Naive thymus-derived CD4-positive, alpha-beta T cell (primary cell): Measurements from ENCODE around the gene SLC25A12. TPM values are rescaled to one million over a fixed set of nuclear protein-coding genes. Genes with fewer than 3 reads are reported as not detected.

ENCODE experiments used
- ATAC-seq: fragments of 150-1000 bp; cut with Tn5 transposase; 2 replicates; pipeline ENCODE4 v1.10.0; 2021; ENCODE audit warnings: mild to moderate bottlenecking, moderate library complexity
- CTCF ChIA-PET: fragments of 350-600 bp; sonication (Branson Sonifier 250); formaldehyde crosslinking; loops from one replicate; lab custom pipeline; 2021; ENCODE audit warnings: antibody characterized with exemption; lab: Charles Lee
- POLR2A ChIA-PET: fragments of 350-600 bp; sonication (Branson Sonifier 250); formaldehyde crosslinking; loops from one replicate; lab custom pipeline; 2021; ENCODE audit warnings: antibody characterized with exemption, inconsistent platforms; lab: Charles Lee
- DNase-seq, 9 donors: peaks; one replicate each; pipeline versions ENCODE4 v3.0.0 to v3.0.0-alpha.2; 2020 to 2022; ENCODE audit warnings: mixed read lengths in 1 of 9
- H3K27ac ChIP-seq: one replicate; pipeline ENCODE4 v1.7.0; 2013; ENCODE audit warnings: mild to moderate bottlenecking, low read depth, low read length, moderate library complexity
- H3K27me3 ChIP-seq, 2 donors: one replicate each; pipeline ENCODE4 v1.7.0; 2013; ENCODE audit warnings: low read length in 2 of 2, mild to moderate bottlenecking in 2 of 2, moderate library complexity in 2 of 2; ENCODE audit not compliant: control insufficient read depth in 2 of 2, insufficient read depth in 2 of 2
- H3K36me3 ChIP-seq, 3 experiments: 1 replicate in 2 of 3; 2 replicates in 1 of 3; pipeline ENCODE4 v1.7.0; 2013; ENCODE audit warnings: low read length in 3 of 3, mild to moderate bottlenecking in 3 of 3, moderate library complexity in 1 of 3; ENCODE audit not compliant: insufficient read depth in 3 of 3, control insufficient read depth in 2 of 3
- H3K4me1 ChIP-seq, 2 donors: one replicate each; pipeline ENCODE4 v1.7.0; 2013; ENCODE audit warnings: low read length in 2 of 2, mild to moderate bottlenecking in 2 of 2, moderate library complexity in 1 of 2; ENCODE audit not compliant: control insufficient read depth in 2 of 2, insufficient read depth in 2 of 2
- H3K4me3 ChIP-seq: 2 replicates; pipeline ENCODE4 v1.7.0; 2013; ENCODE audit warnings: mild to moderate bottlenecking, low read length
- H3K9me3 ChIP-seq, 3 experiments: 1 replicate in 2 of 3; 2 replicates in 1 of 3; pipeline ENCODE4 v1.7.0; 2013; ENCODE audit warnings: low read length in 3 of 3; ENCODE audit not compliant: control insufficient read depth in 2 of 3
- H3K27ac Mint-ChIP-seq, 9 donors: one replicate each; pipeline ENCODE4 v1.8.0; 2020 to 2022; ENCODE audit warnings: mixed read lengths in 9 of 9, mild to moderate bottlenecking in 8 of 9, moderate library complexity in 5 of 9, inconsistent platforms in 2 of 9
- H3K27me3 Mint-ChIP-seq, 5 donors: one replicate each; pipeline ENCODE4 v1.8.0; 2021 to 2022; ENCODE audit warnings: mixed read lengths in 5 of 5, mild to moderate bottlenecking in 1 of 5
- H3K36me3 Mint-ChIP-seq, 5 donors: one replicate each; pipeline ENCODE4 v1.8.0; 2020 to 2022; ENCODE audit warnings: mixed read lengths in 5 of 5, mild to moderate bottlenecking in 3 of 5, inconsistent platforms in 1 of 5
- H3K4me1 Mint-ChIP-seq, 7 donors: one replicate each; pipeline ENCODE4 v1.8.0; 2020 to 2022; ENCODE audit warnings: mixed read lengths in 7 of 7, mild to moderate bottlenecking in 3 of 7, inconsistent platforms in 1 of 7
- H3K4me3 Mint-ChIP-seq, 10 donors: one replicate each; pipeline ENCODE4 v1.8.0; 2020 to 2022; ENCODE audit warnings: mild to moderate bottlenecking in 10 of 10, mixed read lengths in 10 of 10, moderate library complexity in 6 of 10, inconsistent platforms in 2 of 10
- H3K9me3 Mint-ChIP-seq, 11 donors: one replicate each; pipeline ENCODE4 v1.8.0; 2020 to 2022; ENCODE audit warnings: mixed read lengths in 11 of 11, mild to moderate bottlenecking in 4 of 11, inconsistent platforms in 1 of 11, moderate library complexity in 1 of 11
- intact Hi-C, 2 donors: fragments of 100-400 bp; cut with micrococcal nuclease; formaldehyde crosslinking; loops; one replicate each; pipeline ENCODE4 v1.15.1; 2023
- polyA plus RNA-seq, 2 donors: library from polyadenylated mRNA; unstranded; fragments of 300-500 nt; fragmentation: Illumina TruSeq; gene quantifications; one replicate each; pipeline ENCODE4 v1.2.3, GENCODE V29; 2021
- total RNA-seq, 6 experiments: library from RNA in 5 of 6; stranded (reverse) in 5 of 6; gene quantifications; 1 replicate in 5 of 6; 2 replicates in 1 of 6; pipeline ENCODE4 v1.2.3 and lab custom pipeline; 2021 to 2026

The SLC25A12 gene
- total and polyA plus RNA-seq, 7 experiments from 2014 or later, result 11.9 to 33.6 (median 14.0) TPM

GRCh38 chr2:171864357-171864985 lies 29.6 kb downstream of the SLC25A12 start:
- intact Hi-C loops, result no loop called here
- Mint-ChIP-seq H3K27ac (peak overlapping the region in 2 of 9 donors; percentile 0 to 38), H3K4me3 (peak overlapping the region in 1 of 10 donors; percentile 1), H3K4me1 (peaks cover 7 to 15% (median 10%) of the 10 kb centered on the region in 7 donors), H3K27me3 (no peaks in the 10 kb centered on the region), H3K36me3 (peaks cover 5 to 31% (median 16%) of the 10 kb centered on the region in 5 donors), H3K9me3 (peaks cover 0 to 2% (median 0%) of the 10 kb centered on the region in 11 donors)
- peak in 2 of 9 donors; percentile 5 to 17 for DNase-seq
- H3K4me3 ChIP-seq, result no peak overlapping the region
- ATAC-seq, result no peak
- no peak overlapping the region for H3K27ac ChIP-seq
- H3K9me3 ChIP-seq, result no peaks in the 10 kb centered on the region
- CTCF ChIA-PET, result no interaction called here
- H3K27me3 ChIP-seq, result no peaks in the 10 kb centered on the region
- peaks cover 0 to 6% of the 10 kb centered on the region in 2 donors for H3K4me1 ChIP-seq
- H3K36me3 ChIP-seq, result peaks cover 0 to 3% (median 0%) of the 10 kb centered on the region in 3 experiments
- POLR2A ChIA-PET, result no interaction called here

DNA sequence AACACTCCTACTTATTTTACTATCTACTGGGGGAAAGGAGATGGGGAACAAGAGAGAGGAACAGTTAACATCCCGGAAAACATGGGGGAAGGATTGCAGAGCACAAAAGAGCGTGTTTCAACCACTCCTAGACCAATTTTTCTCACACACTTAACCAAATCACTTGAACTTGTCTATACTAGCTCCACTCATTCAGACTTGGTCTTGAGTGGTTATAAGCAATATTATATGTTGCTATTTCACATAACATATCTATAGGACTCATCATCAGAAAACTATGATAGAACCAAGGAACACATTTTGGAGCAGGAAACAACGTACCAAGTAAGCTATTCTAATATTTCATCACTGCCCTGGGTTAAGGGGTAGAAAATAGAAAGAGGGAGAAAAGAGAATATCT lies 31.5 kb downstream of the SLC25A12 start:
- POLR2A ChIA-PET, result no interaction called here
- Mint-ChIP-seq H3K27me3 (no peaks in the 10 kb centered on the region), H3K9me3 (no peaks in the 10 kb centered on the region), H3K36me3 (peaks cover 8 to 22% (median 14%) of the 10 kb centered on the region in 5 donors), H3K4me1 (peaks cover 5 to 15% (median 11%) of the 10 kb centered on the region in 7 donors), H3K4me3 (no peak overlapping the region), H3K27ac (no peak overlapping the region)
- no peaks in the 10 kb centered on the region for H3K36me3 ChIP-seq
- intact Hi-C loops, result no loop called here
- no peak overlapping the region for H3K27ac ChIP-seq
- H3K4me3 ChIP-seq, result no peak overlapping the region
- CTCF ChIA-PET, result no interaction called here
- no peaks in the 10 kb centered on the region for H3K9me3 ChIP-seq
- no peak for ATAC-seq
- peaks cover 0 to 6% of the 10 kb centered on the region in 2 donors for H3K4me1 ChIP-seq
- no peaks in the 10 kb centered on the region for H3K27me3 ChIP-seq
- no peak for DNase-seq

DNA sequence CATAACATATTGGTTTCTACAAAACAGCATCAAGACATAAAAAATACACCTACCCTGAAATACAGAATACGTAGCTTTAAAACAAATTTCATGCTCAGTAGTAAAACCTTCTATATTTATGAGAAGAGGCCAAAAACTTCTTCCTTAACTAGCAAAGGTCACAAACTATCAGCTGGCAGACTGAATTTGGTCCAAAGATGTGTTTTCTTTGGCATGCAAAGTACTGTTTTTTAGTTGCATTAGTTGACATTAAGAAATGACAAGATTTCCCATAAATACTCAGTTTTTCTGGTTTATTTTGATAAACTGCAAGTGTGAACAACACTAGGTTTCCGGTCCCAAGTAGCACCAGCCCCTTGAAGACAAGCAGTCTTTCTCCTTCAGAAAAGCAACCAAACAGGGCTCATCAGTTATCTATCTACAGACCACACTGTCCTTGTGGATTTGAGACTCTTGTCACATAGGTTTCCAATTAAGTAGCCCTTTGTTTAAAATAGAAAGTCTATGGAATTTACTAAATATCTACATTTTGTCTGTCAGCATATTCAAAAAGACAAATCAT lies 35.6 kb downstream of the SLC25A12 start:
- H3K27ac Mint-ChIP-seq, result no peak overlapping the region
- ChIA-PET CTCF (no interaction called here), POLR2A (no interaction called here)
- H3K4me3 ChIP-seq, result no peak overlapping the region
- no peaks in the 10 kb centered on the region for H3K9me3 ChIP-seq
- H3K4me3 Mint-ChIP-seq, result no peak overlapping the region
- intact Hi-C loops, result no loop called here
- no peak overlapping the region for H3K27ac ChIP-seq
- H3K4me1 ChIP-seq, result no peaks in the 10 kb centered on the region
- peaks cover 8 to 42% (median 24%) of the 10 kb centered on the region in 5 donors for H3K36me3 Mint-ChIP-seq
- no peaks in the 10 kb centered on the region for H3K27me3 Mint-ChIP-seq
- peaks cover 0 to 9% (median 2%) of the 10 kb centered on the region in 7 donors for H3K4me1 Mint-ChIP-seq
- no peaks in the 10 kb centered on the region for H3K9me3 Mint-ChIP-seq
- ATAC-seq (no peak), DNase-seq (no peak)
- peaks cover 0 to 3% (median 0%) of the 10 kb centered on the region in 3 experiments for H3K36me3 ChIP-seq
- no peaks in the 10 kb centered on the region for H3K27me3 ChIP-seq

DNA sequence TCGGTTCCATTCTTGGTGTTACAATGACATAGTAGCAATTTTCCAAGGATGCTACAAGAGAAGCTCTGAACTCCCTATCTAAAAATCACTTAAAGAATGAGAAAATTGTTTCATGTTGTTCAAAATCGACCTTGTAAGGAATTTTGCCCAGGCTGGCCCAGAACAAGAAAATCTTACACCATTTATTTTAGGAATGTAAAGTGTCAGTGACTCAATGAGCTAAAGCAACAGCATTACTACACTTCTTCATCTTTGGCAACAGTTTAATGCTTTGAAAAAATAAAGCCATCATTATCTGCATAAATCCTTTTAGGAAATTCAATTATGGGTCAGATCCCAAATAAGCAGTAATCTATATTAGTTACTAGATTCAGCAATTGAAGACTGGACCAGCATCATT lies 38.6 kb downstream of the SLC25A12 start:
- Mint-ChIP-seq H3K27me3 (no peaks in the 10 kb centered on the region), H3K36me3 (peaks cover 9 to 49% (median 32%) of the 10 kb centered on the region in 5 donors), H3K4me3 (no peak overlapping the region), H3K27ac (no peak overlapping the region), H3K4me1 (peaks cover 0 to 5% (median 0%) of the 10 kb centered on the region in 7 donors), H3K9me3 (no peaks in the 10 kb centered on the region)
- Histone ChIP-seq H3K36me3 (peaks cover 0 to 3% (median 0%) of the 10 kb centered on the region in 3 experiments), H3K9me3 (no peaks in the 10 kb centered on the region), H3K27ac (no peak overlapping the region), H3K4me1 (no peaks in the 10 kb centered on the region), H3K4me3 (no peak overlapping the region), H3K27me3 (no peaks in the 10 kb centered on the region)
- ChIA-PET CTCF (no interaction called here), POLR2A (no interaction called here)
- no peak for DNase-seq
- no peak for ATAC-seq
- intact Hi-C loops, result no loop called here

DNA sequence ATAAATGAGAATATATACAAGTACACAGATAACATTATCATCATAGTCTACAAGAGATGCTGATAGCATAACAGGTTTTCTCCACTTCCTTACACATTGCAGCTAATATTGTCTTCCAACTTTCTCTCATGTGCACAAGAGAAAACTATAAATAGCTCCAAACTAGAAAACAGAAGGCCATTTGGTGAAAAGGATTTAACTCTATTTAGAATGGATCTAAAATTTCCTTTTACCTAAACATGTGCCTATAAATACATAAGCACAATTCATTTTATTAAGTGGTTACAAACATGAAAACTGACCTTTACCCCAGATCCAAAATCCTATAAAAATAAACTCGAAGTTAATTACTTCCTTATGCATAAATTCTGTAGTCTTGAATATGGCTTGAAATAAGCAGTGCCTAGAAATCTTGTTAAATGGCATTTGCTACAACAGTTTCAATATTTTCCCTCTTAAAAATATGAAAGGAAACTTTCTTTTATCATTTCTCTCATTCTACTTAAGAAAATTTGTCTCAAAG lies 41.6 kb downstream of the SLC25A12 start:
- no peak for ATAC-seq
- Mint-ChIP-seq H3K27ac (no peak overlapping the region), H3K4me1 (peaks cover 0 to 5% (median 0%) of the 10 kb centered on the region in 7 donors), H3K36me3 (peaks cover 4 to 50% (median 35%) of the 10 kb centered on the region in 5 donors), H3K9me3 (no peaks in the 10 kb centered on the region), H3K4me3 (no peak overlapping the region), H3K27me3 (no peaks in the 10 kb centered on the region)
- POLR2A ChIA-PET, result no interaction called here
- CTCF ChIA-PET, result no interaction called here
- DNase-seq, result no peak
- Histone ChIP-seq H3K27me3 (no peaks in the 10 kb centered on the region), H3K27ac (no peak overlapping the region), H3K9me3 (no peaks in the 10 kb centered on the region), H3K4me1 (no peaks in the 10 kb centered on the region), H3K4me3 (no peak overlapping the region), H3K36me3 (peaks cover 0 to 3% (median 0%) of the 10 kb centered on the region in 3 experiments)
- intact Hi-C loops, result no loop called here

- ChIA-PET POLR2A (no interaction called here), CTCF (no interaction called here)
- Histone ChIP-seq H3K27ac (no peak overlapping the region), H3K27me3 (no peaks in the 10 kb centered on the region), H3K36me3 (peaks cover 0 to 5% (median 0%) of the 10 kb centered on the region in 3 experiments), H3K4me1 (no peaks in the 10 kb centered on the region), H3K9me3 (no peaks in the 10 kb centered on the region), H3K4me3 (no peak overlapping the region)
- Mint-ChIP-seq H3K36me3 (peaks cover 0 to 35% (median 25%) of the 10 kb centered on the region in 5 donors), H3K27me3 (no peaks in the 10 kb centered on the region), H3K4me1 (peaks cover 0 to 5% (median 0%) of the 10 kb centered on the region in 7 donors), H3K4me3 (no peak overlapping the region), H3K27ac (no peak overlapping the region), H3K9me3 (no peaks in the 10 kb centered on the region)
- intact Hi-C loops, result no loop called here
- ATAC-seq (no peak), DNase-seq (no peak)
Measured at GRCh38 chr2:171847627-171848026, 46.4 kb downstream of the SLC25A12 start.
